Measurements from ENCODE around the gene PLCXD1. TPM values are rescaled to one million over a fixed set of nuclear protein-coding genes. Genes with fewer than 3 reads are reported as not detected.

The PLCXD1 gene
- total RNA-seq, 1 donor from 2014 or later: 10.9 TPM

DNA sequence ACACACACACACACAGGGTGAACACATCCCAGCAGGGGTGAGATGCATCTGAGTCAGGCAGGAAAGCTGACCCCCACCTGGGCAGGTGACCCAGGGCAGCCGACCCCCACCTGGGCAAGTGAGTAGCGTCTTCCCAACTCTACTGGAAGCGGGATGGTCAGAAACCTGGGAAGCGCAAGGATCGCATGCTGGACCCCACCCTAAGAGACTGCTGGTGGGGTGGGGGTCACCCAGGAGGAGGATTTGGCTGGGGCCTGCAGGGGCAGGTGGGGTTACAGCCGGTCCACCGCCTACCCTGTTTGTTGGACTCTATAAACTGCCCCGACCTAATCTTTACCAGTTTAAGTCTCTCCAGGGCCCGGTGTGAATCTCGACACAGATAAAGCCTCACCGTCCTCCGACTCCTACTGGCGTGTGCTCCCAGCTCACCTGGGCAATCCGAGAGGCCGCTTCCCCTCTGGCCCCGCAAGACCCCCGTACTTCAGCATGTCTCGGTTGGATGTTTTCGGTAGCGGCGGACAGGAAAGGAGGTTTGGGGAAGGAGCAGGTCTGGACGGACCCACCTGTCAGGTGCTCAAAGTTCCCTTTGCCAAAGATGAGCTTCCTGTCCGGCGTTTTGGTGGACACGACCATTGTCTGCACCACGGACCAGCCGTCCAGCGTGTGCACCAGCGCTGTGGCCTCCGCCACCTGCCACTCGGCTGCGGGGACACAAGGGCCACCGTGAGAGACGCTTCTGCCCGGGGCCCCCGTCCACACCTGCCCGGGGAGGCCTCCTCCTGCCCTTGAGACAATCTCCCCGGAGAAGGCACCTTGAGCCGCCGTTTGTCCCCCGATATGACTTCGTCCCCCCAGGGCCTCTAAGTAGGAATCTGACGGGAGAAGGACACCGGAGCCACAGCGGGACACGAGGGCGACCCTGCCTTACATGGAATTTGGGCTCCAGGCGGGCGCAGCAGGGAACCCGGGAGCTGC lies 35.5 kb downstream of the PLCXD1 start:
- Mint-ChIP-seq H3K27me3 (ENCODE audit: unreplicated experiment) (no peaks in the 10 kb centered on the region), H3K4me3 (ENCODE audit: unreplicated experiment) (peak overlapping the region; percentile 51), H3K4me1 (ENCODE audit: unreplicated experiment) (peaks cover 12% of the 10 kb centered on the region), H3K27ac (ENCODE audit: unreplicated experiment) (peak overlapping the region; percentile 27), H3K9me3 (ENCODE audit: unreplicated experiment) (no peaks in the 10 kb centered on the region), H3K36me3 (ENCODE audit: unreplicated experiment) (peaks cover 10% of the 10 kb centered on the region)
- DNase-seq (ENCODE audit: extremely low spot score, unreplicated experiment): no peak
- TF ChIP-seq, protein P1, sequence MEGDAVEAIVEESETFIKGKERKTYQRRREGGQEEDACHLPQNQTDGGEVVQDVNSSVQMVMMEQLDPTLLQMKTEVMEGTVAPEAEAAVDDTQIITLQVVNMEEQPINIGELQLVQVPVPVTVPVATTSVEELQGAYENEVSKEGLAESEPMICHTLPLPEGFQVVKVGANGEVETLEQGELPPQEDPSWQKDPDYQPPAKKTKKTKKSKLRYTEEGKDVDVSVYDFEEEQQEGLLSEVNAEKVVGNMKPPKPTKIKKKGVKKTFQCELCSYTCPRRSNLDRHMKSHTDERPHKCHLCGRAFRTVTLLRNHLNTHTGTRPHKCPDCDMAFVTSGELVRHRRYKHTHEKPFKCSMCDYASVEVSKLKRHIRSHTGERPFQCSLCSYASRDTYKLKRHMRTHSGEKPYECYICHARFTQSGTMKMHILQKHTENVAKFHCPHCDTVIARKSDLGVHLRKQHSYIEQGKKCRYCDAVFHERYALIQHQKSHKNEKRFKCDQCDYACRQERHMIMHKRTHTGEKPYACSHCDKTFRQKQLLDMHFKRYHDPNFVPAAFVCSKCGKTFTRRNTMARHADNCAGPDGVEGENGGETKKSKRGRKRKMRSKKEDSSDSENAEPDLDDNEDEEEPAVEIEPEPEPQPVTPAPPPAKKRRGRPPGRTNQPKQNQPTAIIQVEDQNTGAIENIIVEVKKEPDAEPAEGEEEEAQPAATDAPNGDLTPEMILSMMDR (IDR thresholded peaks at IDR 0.05): no peak

DNA sequence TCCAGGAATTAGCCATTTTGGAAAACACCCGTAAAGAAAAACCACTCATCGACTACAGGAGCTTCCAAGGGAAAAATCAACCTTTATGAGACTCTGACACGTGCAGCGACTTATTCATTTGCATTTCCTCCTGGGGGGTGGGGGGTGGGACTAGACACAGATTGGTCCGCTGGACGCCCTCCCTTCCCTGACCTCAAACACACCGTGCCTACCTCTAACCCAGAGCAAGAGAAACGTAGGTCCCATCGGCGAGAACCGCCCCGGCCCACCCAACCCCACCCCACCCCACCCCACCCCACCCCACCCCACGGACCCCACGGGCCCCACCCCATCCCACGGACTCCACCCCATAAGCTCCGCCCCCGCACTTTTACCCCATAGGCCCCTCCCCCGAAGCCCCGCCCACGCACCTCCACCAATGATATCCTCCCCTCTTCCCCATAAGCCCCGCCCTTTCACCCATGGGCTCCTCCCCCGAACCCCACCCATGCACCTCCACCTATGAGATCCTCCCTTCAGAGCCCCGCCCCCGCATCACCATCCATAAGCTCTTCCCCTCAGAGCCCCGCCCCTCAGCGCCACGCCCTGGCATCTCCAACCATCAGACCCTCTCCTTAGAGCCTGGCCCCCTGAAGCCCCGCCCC lies 36.4 kb downstream of the PLCXD1 start:
- TF ChIP-seq, protein P1 (IDR thresholded peaks at IDR 0.05): no peak
- peaks cover 7% of the 10 kb centered on the region for H3K36me3 Mint-ChIP-seq (ENCODE audit: unreplicated experiment)
- peak overlapping the region; percentile 97 for H3K27ac Mint-ChIP-seq (ENCODE audit: unreplicated experiment)
- DNase-seq (ENCODE audit: extremely low spot score, unreplicated experiment): no peak
- H3K9me3 Mint-ChIP-seq (ENCODE audit: unreplicated experiment): no peaks in the 10 kb centered on the region
- H3K4me1 Mint-ChIP-seq (ENCODE audit: unreplicated experiment): peaks cover 12% of the 10 kb centered on the region
- peak overlapping the region; percentile 89 for H3K4me3 Mint-ChIP-seq (ENCODE audit: unreplicated experiment)
- H3K27me3 Mint-ChIP-seq (ENCODE audit: unreplicated experiment): no peaks in the 10 kb centered on the region

DNA sequence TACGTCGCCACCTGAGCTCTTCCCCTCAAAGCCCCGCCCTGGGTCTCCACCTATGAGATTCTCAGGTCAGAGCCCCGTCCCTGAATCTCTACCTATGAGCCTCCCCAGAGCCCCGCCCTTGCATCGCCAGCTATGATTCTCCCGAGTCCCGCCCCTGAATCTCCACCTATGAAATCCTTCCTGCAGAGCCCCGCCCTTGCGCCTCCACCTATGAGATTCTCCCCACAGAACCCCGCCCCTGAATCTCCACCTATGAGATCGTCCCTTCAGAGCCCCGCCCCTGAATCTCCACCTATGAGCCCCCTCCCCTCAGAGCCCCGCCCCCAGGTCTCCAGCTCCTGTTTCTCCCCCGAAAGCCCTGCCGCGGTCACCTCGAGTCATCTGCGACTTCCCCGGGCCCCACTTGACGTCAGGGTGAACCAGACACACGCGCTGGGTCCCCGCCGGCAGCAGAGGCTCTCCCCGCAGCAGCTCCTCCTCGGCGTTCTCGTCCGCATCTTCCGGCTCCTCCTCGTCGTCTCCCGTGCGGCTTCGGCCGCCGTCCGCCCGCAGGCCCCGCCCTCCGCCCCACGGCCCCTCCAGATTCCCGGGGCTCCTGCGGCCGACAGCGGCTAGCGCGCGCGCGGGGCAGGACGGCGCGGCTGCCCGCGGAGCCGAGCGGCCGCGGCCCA lies 37.0 kb downstream of the PLCXD1 start:
- peaks cover 17% of the 10 kb centered on the region for H3K4me1 Mint-ChIP-seq (ENCODE audit: unreplicated experiment)
- peaks cover 6% of the 10 kb centered on the region for H3K36me3 Mint-ChIP-seq (ENCODE audit: unreplicated experiment)
- no peaks in the 10 kb centered on the region for H3K9me3 Mint-ChIP-seq (ENCODE audit: unreplicated experiment)
- TF ChIP-seq, protein P1 (IDR thresholded peaks at IDR 0.05): no peak
- DNase-seq (ENCODE audit: extremely low spot score, unreplicated experiment): peak; percentile 98
- H3K27me3 Mint-ChIP-seq (ENCODE audit: unreplicated experiment): no peaks in the 10 kb centered on the region
- peak overlapping the region; percentile 97 for H3K27ac Mint-ChIP-seq (ENCODE audit: unreplicated experiment)
- H3K4me3 Mint-ChIP-seq (ENCODE audit: unreplicated experiment): peak overlapping the region; percentile 89

DNA sequence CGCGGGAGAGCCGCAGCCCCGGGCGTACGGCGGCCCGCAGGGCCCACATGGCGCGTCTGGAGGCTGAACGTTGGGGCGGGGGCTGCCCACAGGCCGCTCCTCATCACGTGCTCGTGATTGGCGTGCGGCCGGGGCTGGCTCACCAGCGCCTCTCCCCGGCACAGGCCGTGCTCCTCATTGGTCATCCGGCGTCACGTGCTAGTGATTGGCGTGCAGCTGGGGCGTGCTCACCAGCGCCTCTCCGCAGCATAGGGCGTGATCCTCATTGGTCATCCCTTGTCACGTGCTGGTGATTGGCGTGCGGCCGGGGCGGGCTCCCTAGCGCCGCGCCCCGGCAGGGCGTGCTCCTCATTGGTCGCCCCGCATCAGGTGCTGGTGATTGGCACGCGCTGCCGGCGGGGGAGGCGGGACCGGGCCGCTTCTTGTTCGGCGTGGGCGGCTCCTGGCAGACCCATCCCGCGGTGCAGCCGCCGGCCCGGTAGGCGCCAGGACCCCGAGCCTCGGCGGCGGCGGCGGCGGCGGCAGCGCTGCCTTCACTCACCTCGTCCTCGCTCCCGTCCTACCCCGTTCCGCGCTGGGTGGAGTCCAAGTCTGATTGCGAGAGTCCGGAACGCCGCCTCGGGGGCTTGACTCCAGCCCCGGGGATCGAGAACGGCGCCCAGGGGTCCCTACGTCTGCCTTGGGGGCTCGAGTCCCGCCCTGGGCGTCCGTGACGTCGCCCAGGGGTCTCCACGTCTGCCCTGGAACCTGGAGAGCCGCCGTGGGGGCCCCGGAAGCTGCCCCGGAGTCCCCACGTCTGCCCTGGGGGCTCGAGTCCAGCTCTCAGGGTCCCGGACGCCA lies 37.8 kb downstream of the PLCXD1 start, which contains the start of gene GTPBP6:
TSS of gene GTPBP6 (minus strand) at position 58 of the 840 bp plus-strand sequence. CDS start at position 49, 9 bp downstream.
- Mint-ChIP-seq H3K9me3 (ENCODE audit: unreplicated experiment) (no peaks in the 10 kb centered on the region), H3K27me3 (ENCODE audit: unreplicated experiment) (no peaks in the 10 kb centered on the region), H3K4me3 (ENCODE audit: unreplicated experiment) (peak within 1 kb of the TSS; percentile 89), H3K4me1 (ENCODE audit: unreplicated experiment) (peaks cover 19% of the 10 kb centered on the region), H3K36me3 (ENCODE audit: unreplicated experiment) (no peaks in the 10 kb centered on the region), H3K27ac (ENCODE audit: unreplicated experiment) (peak within 1 kb of the TSS; percentile 97)
- DNase-seq (ENCODE audit: extremely low spot score, unreplicated experiment): peak; percentile 100
- TF ChIP-seq, protein P1 (IDR thresholded peaks at IDR 0.05): peak; percentile 24
